ELR (cell line): ENCODE data around the gene LHFPL3.

Source experiments
- DNase-seq: peaks from one replicate; pipeline ENCODE4 v3.0.0-alpha.2; 2015; ENCODE audit warnings: low read depth

LHFPL3 gene

GRCh38 chr7:104801022-104801421 lies 472.6 kb downstream of the LHFPL3 start:
- DNase-seq = no peak

GRCh38 chr7:104803931-104804330 lies 475.5 kb downstream of the LHFPL3 start:
- DNase-seq = no peak

GRCh38 chr7:104804696-104805095 lies 476.3 kb downstream of the LHFPL3 start:
- no peak for DNase-seq

GRCh38 chr7:104805449-104806317 lies 477.3 kb downstream of the LHFPL3 start:
- DNase-seq = no peak

- no peak for DNase-seq
Observed at GRCh38 chr7:104807671-104808070, 479.3 kb downstream of the LHFPL3 start.

GRCh38 chr7:104809906-104810305 lies 481.5 kb downstream of the LHFPL3 start:
- no peak for DNase-seq

- no peak for DNase-seq
Observed at GRCh38 chr7:104814126-104814525, 485.7 kb downstream of the LHFPL3 start.

GRCh38 chr7:104814671-104815400 lies 486.4 kb downstream of the LHFPL3 start:
- no peak for DNase-seq

GRCh38 chr7:104816537-104816936 lies 488.1 kb downstream of the LHFPL3 start:
- DNase-seq = no peak

- DNase-seq = no peak
Observed at GRCh38 chr7:104818961-104819880, 490.8 kb downstream of the LHFPL3 start.

- no peak for DNase-seq
Observed at GRCh38 chr7:104820836-104821535, 492.6 kb downstream of the LHFPL3 start.

- DNase-seq = no peak
Observed at GRCh38 chr7:104823177-104823576, 494.8 kb downstream of the LHFPL3 start.

GRCh38 chr7:104825099-104825498 lies 496.7 kb downstream of the LHFPL3 start:
- no peak for DNase-seq

GRCh38 chr7:104826135-104826534 lies 497.7 kb downstream of the LHFPL3 start:
- DNase-seq = no peak

- no peak for DNase-seq
Observed at GRCh38 chr7:104836976-104837375, 508.6 kb downstream of the LHFPL3 start.

GRCh38 chr7:104838537-104839299 lies 510.3 kb downstream of the LHFPL3 start:
- DNase-seq = no peak

- no peak for DNase-seq
Observed at GRCh38 chr7:104839842-104840241, 511.4 kb downstream of the LHFPL3 start.

GRCh38 chr7:104841798-104842197 lies 513.4 kb downstream of the LHFPL3 start:
- no peak for DNase-seq

- DNase-seq = no peak
Observed at GRCh38 chr7:104843198-104843597, 514.8 kb downstream of the LHFPL3 start.

- DNase-seq = no peak
Observed at GRCh38 chr7:104845557-104845956, 517.2 kb downstream of the LHFPL3 start.

- no peak for DNase-seq
Observed at GRCh38 chr7:104846731-104847130, 518.3 kb downstream of the LHFPL3 start.
